ENCODE measurements around the gene ETV1. TPM values are rescaled to one million over a fixed set of nuclear protein-coding genes. Genes with fewer than 3 reads are reported as not detected.

Gene ETV1
- total RNA-seq (under 1 TPM in 1 of 2 experiments, not detected in 1; 0.47 TPM), polyA plus RNA-seq (not detected)

DNA sequence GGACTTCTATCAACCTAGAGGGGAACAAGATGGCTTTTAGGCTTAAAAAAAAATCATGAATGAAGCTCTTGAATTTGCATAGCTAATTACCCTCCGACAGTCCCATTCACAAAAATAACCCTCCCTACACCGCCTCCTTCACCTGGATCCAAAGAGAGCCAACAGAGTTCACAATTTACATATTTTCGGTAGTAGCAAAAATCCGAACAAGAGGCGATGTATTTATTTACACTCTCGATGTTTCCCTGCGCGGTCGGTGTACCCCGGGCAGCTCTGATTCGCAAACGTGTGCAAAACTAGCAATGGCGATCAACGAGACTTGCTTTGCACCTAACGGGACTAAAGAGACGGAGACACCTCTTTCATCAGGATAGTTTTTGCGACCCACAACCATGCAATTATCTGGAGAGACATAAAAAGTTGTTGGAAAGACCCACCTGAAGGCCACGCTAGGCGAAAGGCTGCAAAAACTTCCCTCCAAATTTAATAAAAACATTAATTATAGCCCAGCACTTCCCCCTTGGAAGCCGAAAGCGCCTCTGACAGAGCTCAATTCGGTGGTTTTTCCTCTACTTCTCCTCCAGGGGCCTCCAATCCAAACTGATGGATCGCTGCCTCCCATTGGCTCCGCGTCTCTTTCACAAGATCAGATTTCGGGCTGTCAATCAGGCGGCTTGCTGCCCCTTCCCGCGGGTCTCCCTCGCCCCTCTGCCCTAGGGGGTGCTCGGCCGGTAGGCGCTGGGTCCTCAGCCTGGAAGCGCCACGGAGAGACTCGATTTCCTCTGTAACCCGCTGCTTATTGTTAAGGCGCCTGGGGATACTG lies at the start of gene ETV1:
TSS of gene ETV1 (minus strand) at position 541 of the 823 bp plus-strand sequence. CDS start 614 bp downstream, outside the sequence.
- Histone ChIP-seq H3K9me3 (ENCODE audit: control insufficient read depth in 1 of 2, low read length in 2 of 2) (no peaks in the 10 kb centered on the region), H3K27me3 (ENCODE audit: insufficient read depth, low read length) (peaks cover 7% of the 10 kb centered on the region), H3K36me3 (ENCODE audit: insufficient read depth, low read length) (no peaks in the 10 kb centered on the region), H3K4me3 (ENCODE audit: low read length in 2 of 2) (peak within 1 kb of the TSS; percentile 66 to 75), H3K4me1 (ENCODE audit: insufficient read depth, low read length) (peaks cover 16% of the 10 kb centered on the region), H3K27ac (ENCODE audit: low read depth, low read length) (no peak within 1 kb of the TSS)
- H3K36me3 Mint-ChIP-seq: no peaks in the 10 kb centered on the region
- H3K9me3 Mint-ChIP-seq: no peaks in the 10 kb centered on the region
- H3K4me1 Mint-ChIP-seq: no peaks in the 10 kb centered on the region
- peak in 1 of 5 donors; percentile 32 for DNase-seq
- CTCF ChIA-PET (ENCODE audit: partially characterized antibody): interaction anchor here (1.3 kb wide), 1 partner anchor 9 kb away, joined by 4 read pairs; no protein-coding TSS in a partner anchor
- no peak within 1 kb of the TSS for H3K4me3 Mint-ChIP-seq
- intact Hi-C loops (cut with micrococcal nuclease): no loop called here
- H3K27ac Mint-ChIP-seq: no peak within 1 kb of the TSS
- POLR2A ChIA-PET (ENCODE audit: partially characterized antibody): interaction anchor here (0.8 to 1.7 kb wide), 2 partner anchors 81 to 139 kb away, joined by 3 to 6 read pairs; no protein-coding TSS in a partner anchor
- peaks cover 0 to 4% of the 10 kb centered on the region in 2 donors for H3K27me3 Mint-ChIP-seq

DNA sequence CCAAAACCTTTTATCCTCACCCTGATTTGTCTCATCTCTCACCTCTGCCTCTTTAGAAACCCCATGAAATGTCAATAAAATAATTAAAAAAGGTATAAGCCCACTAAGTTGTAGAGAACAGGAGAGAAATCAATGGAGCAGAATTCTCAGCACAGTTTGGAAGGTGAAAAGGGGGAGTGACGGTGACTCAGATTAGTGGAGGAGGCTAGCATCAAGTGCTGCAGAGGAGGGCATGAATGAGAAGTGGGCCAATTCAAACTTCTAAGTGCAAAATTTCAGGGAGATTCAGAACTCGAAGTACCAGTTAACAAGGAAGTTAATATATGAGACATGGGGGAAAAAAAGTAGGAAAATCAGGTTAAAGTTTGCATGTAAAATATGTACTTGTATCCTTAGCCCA lies 34.9 kb upstream of the ETV1 start:
- H3K4me1 Mint-ChIP-seq: no peaks in the 10 kb centered on the region
- Histone ChIP-seq H3K4me3 (ENCODE audit: low read length in 2 of 2) (no peak overlapping the region), H3K27me3 (ENCODE audit: insufficient read depth, low read length) (no peaks in the 10 kb centered on the region), H3K36me3 (ENCODE audit: insufficient read depth, low read length) (no peaks in the 10 kb centered on the region), H3K9me3 (ENCODE audit: control insufficient read depth in 1 of 2, low read length in 2 of 2) (no peaks in the 10 kb centered on the region), H3K27ac (ENCODE audit: low read depth, low read length) (no peak overlapping the region), H3K4me1 (ENCODE audit: insufficient read depth, low read length) (no peaks in the 10 kb centered on the region)
- no peaks in the 10 kb centered on the region for H3K36me3 Mint-ChIP-seq
- H3K27ac Mint-ChIP-seq: no peak overlapping the region
- H3K9me3 Mint-ChIP-seq: peaks cover 0 to 2% (median 0%) of the 10 kb centered on the region in 8 donors
- DNase-seq: no peak
- H3K27me3 Mint-ChIP-seq: no peaks in the 10 kb centered on the region
- POLR2A ChIA-PET (ENCODE audit: partially characterized antibody): no interaction called here
- CTCF ChIA-PET (ENCODE audit: partially characterized antibody): no interaction called here
- intact Hi-C loops (cut with micrococcal nuclease): no loop called here
- H3K4me3 Mint-ChIP-seq: no peak overlapping the region

DNA sequence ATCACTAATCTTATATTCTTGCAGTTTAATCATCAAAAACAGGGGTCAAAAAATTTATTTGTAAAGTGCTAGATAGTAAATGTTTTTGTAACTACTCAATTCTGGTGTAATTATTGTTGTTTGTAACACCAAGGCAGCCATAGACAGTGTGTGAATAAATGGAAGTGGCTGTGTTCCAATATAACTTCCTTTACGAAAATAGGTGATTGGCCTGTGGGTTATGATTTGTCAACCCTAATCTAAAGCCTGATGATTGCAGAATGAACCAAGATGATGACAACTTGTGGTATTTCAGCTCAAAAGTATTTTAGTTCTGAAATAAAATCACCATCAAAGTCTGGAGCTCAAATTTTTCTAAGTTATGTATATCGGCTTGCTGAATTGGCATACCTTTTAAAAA lies 34.4 kb upstream of the ETV1 start:
- POLR2A ChIA-PET (ENCODE audit: partially characterized antibody): no interaction called here

DNA sequence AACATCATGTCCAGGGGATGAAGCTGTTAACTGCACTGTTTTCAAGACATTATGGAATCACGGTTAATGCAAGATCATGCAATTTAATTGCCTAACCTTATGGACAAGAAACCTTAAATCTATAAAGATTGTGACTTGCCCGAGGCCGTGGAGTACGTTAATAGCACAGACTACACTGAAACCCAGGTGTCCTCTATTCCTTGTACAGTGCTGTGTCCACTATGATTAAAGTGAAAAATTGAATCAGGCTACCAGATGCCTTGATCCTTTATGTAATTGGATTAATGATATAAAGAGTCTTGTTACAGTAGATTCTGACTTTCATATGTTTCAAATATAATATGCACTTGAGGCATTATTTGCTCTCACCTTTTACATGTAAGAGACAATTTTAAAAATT lies 33.9 kb upstream of the ETV1 start:
- Histone ChIP-seq H3K27ac (ENCODE audit: low read depth, low read length) (no peak overlapping the region), H3K9me3 (ENCODE audit: control insufficient read depth in 1 of 2, low read length in 2 of 2) (no peaks in the 10 kb centered on the region), H3K36me3 (ENCODE audit: insufficient read depth, low read length) (no peaks in the 10 kb centered on the region), H3K27me3 (ENCODE audit: insufficient read depth, low read length) (no peaks in the 10 kb centered on the region), H3K4me3 (ENCODE audit: low read length in 2 of 2) (no peak overlapping the region), H3K4me1 (ENCODE audit: insufficient read depth, low read length) (no peaks in the 10 kb centered on the region)
- intact Hi-C loops (cut with micrococcal nuclease): no loop called here
- no peak for DNase-seq
- Mint-ChIP-seq H3K27ac (no peak overlapping the region), H3K27me3 (no peaks in the 10 kb centered on the region), H3K4me1 (no peaks in the 10 kb centered on the region), H3K9me3 (peaks cover 0 to 5% (median 0%) of the 10 kb centered on the region in 8 donors), H3K4me3 (no peak overlapping the region), H3K36me3 (no peaks in the 10 kb centered on the region)
- POLR2A ChIA-PET (ENCODE audit: partially characterized antibody): no interaction called here
- CTCF ChIA-PET (ENCODE audit: partially characterized antibody): no interaction called here

More for the DNA sequence above, 34.4 kb upstream of the ETV1 start:
- Mint-ChIP-seq H3K36me3 (no peaks in the 10 kb centered on the region), H3K27ac (no peak overlapping the region), H3K4me1 (no peaks in the 10 kb centered on the region), H3K9me3 (peaks cover 0 to 2% (median 0%) of the 10 kb centered on the region in 8 donors), H3K27me3 (no peaks in the 10 kb centered on the region), H3K4me3 (no peak overlapping the region)
- no peak for DNase-seq
- Histone ChIP-seq H3K4me1 (ENCODE audit: insufficient read depth, low read length) (no peaks in the 10 kb centered on the region), H3K27ac (ENCODE audit: low read depth, low read length) (no peak overlapping the region), H3K9me3 (ENCODE audit: control insufficient read depth in 1 of 2, low read length in 2 of 2) (no peaks in the 10 kb centered on the region), H3K36me3 (ENCODE audit: insufficient read depth, low read length) (no peaks in the 10 kb centered on the region), H3K4me3 (ENCODE audit: low read length in 2 of 2) (no peak overlapping the region), H3K27me3 (ENCODE audit: insufficient read depth, low read length) (no peaks in the 10 kb centered on the region)
- intact Hi-C loops (cut with micrococcal nuclease): no loop called here
- CTCF ChIA-PET (ENCODE audit: partially characterized antibody): no interaction called here

DNA sequence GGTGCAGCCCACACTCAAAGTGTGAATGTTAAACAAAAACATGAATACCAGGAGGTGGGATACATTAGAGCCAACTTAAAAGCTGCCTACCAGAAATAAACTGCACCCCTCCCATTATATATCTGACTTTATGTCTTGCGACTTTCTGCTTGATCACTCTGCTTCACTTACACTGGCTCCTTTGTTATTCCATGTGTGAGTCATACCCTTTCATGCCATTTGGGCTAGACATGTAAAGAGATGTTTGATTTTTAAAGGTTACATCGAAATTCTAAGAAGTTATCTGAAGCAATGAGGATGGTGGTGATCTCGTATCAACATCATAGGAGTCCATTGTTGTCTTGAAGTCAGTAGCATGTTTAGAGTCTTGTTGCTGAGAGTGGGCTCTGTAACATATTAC lies 31.6 kb upstream of the ETV1 start:
- H3K4me1 ChIP-seq (ENCODE audit: insufficient read depth, low read length): no peaks in the 10 kb centered on the region
- no peaks in the 10 kb centered on the region for H3K36me3 ChIP-seq (ENCODE audit: insufficient read depth, low read length)
- Mint-ChIP-seq H3K4me3 (no peak overlapping the region), H3K27ac (no peak overlapping the region), H3K36me3 (no peaks in the 10 kb centered on the region), H3K9me3 (peaks cover 0 to 9% (median 0%) of the 10 kb centered on the region in 8 donors), H3K27me3 (peaks cover 2% of the 10 kb centered on the region in 2 donors), H3K4me1 (no peaks in the 10 kb centered on the region)
- ChIA-PET CTCF (ENCODE audit: partially characterized antibody) (no interaction called here), POLR2A (ENCODE audit: partially characterized antibody) (no interaction called here)
- DNase-seq: no peak
- intact Hi-C loops (cut with micrococcal nuclease): no loop called here
- H3K4me3 ChIP-seq (ENCODE audit: low read length in 2 of 2): no peak overlapping the region
- no peak overlapping the region for H3K27ac ChIP-seq (ENCODE audit: low read depth, low read length)
- no peaks in the 10 kb centered on the region for H3K9me3 ChIP-seq (ENCODE audit: control insufficient read depth in 1 of 2, low read length in 2 of 2)
- no peaks in the 10 kb centered on the region for H3K27me3 ChIP-seq (ENCODE audit: insufficient read depth, low read length)

DNA sequence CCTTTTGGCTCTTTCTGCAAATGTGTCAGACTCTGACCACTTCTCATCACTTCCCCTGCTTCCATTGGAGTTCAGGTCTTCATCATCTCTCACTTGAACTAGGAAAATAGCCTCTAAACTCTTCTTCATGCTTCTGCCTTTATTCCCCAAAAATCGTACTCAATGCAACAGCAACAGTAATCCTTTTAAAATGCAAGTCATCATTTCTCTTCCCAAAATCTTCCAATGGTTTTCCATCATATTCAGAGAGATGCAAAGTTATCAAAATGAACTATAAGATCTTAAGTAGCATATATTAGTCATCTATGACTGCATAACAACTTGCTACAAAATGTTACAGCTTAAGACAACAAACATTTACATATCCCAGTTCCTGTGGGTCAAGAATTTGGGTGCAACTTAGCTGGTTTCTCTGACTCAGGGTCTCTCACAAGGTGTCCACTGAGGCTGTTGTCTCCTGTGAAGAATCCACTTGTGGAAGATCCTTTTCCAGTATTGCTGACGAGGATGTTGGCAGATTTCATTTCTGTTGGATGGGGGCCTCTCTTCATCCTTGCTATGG lies 31.0 kb upstream of the ETV1 start:
- POLR2A ChIA-PET (ENCODE audit: partially characterized antibody): no interaction called here
- Histone ChIP-seq H3K4me3 (ENCODE audit: low read length in 2 of 2) (no peak overlapping the region), H3K27ac (ENCODE audit: low read depth, low read length) (no peak overlapping the region), H3K4me1 (ENCODE audit: insufficient read depth, low read length) (no peaks in the 10 kb centered on the region), H3K9me3 (ENCODE audit: control insufficient read depth in 1 of 2, low read length in 2 of 2) (no peaks in the 10 kb centered on the region), H3K36me3 (ENCODE audit: insufficient read depth, low read length) (no peaks in the 10 kb centered on the region), H3K27me3 (ENCODE audit: insufficient read depth, low read length) (no peaks in the 10 kb centered on the region)
- DNase-seq: no peak
- Mint-ChIP-seq H3K9me3 (peaks cover 0 to 9% (median 0%) of the 10 kb centered on the region in 8 donors), H3K4me1 (no peaks in the 10 kb centered on the region), H3K27ac (no peak overlapping the region), H3K4me3 (no peak overlapping the region), H3K36me3 (no peaks in the 10 kb centered on the region), H3K27me3 (peaks cover 2% of the 10 kb centered on the region in 2 donors)
- CTCF ChIA-PET (ENCODE audit: partially characterized antibody): no interaction called here
- intact Hi-C loops (cut with micrococcal nuclease): no loop called here

DNA sequence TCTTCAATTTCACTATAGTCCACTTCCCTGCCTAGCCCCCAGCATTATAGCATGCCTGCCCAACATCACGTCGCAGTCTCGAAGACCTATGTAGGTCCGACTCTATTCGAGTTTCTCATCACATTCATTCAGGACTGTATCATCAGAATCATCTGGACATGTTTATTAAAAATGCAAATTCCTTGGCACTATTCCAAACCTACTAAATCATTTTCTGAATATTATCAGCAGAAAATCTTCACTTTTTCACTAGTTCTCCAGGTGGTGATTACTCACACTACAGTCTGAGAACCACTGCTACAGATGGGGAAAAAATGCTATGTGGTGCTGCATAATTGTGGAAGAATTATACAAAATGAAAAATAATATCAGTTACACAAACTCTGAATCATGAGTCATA lies 29.3 kb upstream of the ETV1 start:
- H3K27me3 ChIP-seq (ENCODE audit: insufficient read depth, low read length): no peaks in the 10 kb centered on the region
- no peaks in the 10 kb centered on the region for H3K4me1 Mint-ChIP-seq
- ChIA-PET POLR2A (ENCODE audit: partially characterized antibody) (no interaction called here), CTCF (ENCODE audit: partially characterized antibody) (no interaction called here)
- H3K4me3 Mint-ChIP-seq: no peak overlapping the region
- H3K27ac Mint-ChIP-seq: no peak overlapping the region
- intact Hi-C loops (cut with micrococcal nuclease): no loop called here
- H3K9me3 Mint-ChIP-seq: peaks cover 0 to 8% (median 0%) of the 10 kb centered on the region in 8 donors
- peaks cover 2% of the 10 kb centered on the region in 2 donors for H3K27me3 Mint-ChIP-seq
- no peaks in the 10 kb centered on the region for H3K36me3 ChIP-seq (ENCODE audit: insufficient read depth, low read length)
- no peaks in the 10 kb centered on the region for H3K4me1 ChIP-seq (ENCODE audit: insufficient read depth, low read length)
- no peaks in the 10 kb centered on the region for H3K36me3 Mint-ChIP-seq
- no peaks in the 10 kb centered on the region for H3K9me3 ChIP-seq (ENCODE audit: control insufficient read depth in 1 of 2, low read length in 2 of 2)
- DNase-seq: no peak
- H3K27ac ChIP-seq (ENCODE audit: low read depth, low read length): no peak overlapping the region
- H3K4me3 ChIP-seq (ENCODE audit: low read length in 2 of 2): no peak overlapping the region
